Prostate gland (tissue), 2 donors: ENCODE measurements around the gene DUOX2.
"Not testable (repeated sequence)": the region's sequence is repeated elsewhere in the genome, so short reads cannot be mapped to it uniquely, and the experiment has no call there.

Experiments
- POLR2A ChIP-seq: fragments of 450-650 bp; IDR thresholded peaks from one replicate; pipeline ENCODE4 v1.6.1; 2016; ENCODE audit warnings: antibody characterized with exemption, mild to moderate bottlenecking
- POLR2AphosphoS5 ChIP-seq: sonication (generic); formaldehyde crosslinking; IDR thresholded peaks from one replicate; pipeline ENCODE4 v1.6.1; 2017; ENCODE audit warnings: antibody characterized with exemption
- TF ChIP-seq, protein P1 (sequence below), 4 experiments: fragments of 200-600 bp in 2 of 4; fragments of 450-650 bp in 2 of 4; sonication (generic) in 2 of 4; IDR thresholded peaks; 1 replicate in 3 of 4; 2 replicates in 1 of 4; pipeline ENCODE4 v1.5.1; 2016 to 2019; ENCODE audit warnings: antibody characterized with exemption in 4 of 4, mild to moderate bottlenecking in 2 of 4, moderate library complexity in 2 of 4

DNA sequence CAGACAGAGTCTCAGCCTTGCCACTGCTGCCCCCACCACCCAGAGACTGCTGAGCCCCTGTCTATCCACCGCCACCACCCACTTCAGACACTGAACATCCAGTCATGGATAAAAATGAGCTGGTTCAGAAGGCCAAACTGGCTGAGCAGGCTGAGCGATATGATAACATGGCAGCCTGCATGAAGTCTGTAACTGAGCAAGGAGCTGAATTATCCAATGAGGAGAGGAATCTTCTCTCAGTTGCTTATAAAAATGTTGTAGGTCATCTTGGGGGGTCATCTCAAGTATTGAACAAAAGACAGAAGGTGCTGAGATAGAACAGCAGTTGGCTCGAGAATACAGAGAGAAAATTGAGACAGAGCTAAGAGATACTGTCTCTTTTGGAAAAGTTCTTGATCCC lies 61.3 kb downstream of the DUOX2 start:
- TF ChIP-seq, protein P1, sequence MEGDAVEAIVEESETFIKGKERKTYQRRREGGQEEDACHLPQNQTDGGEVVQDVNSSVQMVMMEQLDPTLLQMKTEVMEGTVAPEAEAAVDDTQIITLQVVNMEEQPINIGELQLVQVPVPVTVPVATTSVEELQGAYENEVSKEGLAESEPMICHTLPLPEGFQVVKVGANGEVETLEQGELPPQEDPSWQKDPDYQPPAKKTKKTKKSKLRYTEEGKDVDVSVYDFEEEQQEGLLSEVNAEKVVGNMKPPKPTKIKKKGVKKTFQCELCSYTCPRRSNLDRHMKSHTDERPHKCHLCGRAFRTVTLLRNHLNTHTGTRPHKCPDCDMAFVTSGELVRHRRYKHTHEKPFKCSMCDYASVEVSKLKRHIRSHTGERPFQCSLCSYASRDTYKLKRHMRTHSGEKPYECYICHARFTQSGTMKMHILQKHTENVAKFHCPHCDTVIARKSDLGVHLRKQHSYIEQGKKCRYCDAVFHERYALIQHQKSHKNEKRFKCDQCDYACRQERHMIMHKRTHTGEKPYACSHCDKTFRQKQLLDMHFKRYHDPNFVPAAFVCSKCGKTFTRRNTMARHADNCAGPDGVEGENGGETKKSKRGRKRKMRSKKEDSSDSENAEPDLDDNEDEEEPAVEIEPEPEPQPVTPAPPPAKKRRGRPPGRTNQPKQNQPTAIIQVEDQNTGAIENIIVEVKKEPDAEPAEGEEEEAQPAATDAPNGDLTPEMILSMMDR (IDR thresholded peaks at IDR 0.05): not testable (repeated sequence)
- not testable (repeated sequence) for TF ChIP-seq POLR2AphosphoS5, POLR2A
